IPS-18c (cell line): ENCODE results near the gene TM4SF1.
"Not testable (repeated sequence)": the region's sequence is repeated elsewhere in the genome, so short reads cannot be mapped to it uniquely, and the experiment has no call there.

Source experiments
- H3K4me3 ChIP-seq: 2 replicates; pipeline ENCODE4 v1.7.0; 2013; ENCODE audit warnings: low read depth, mild to moderate bottlenecking, low read length, moderate library complexity; ENCODE audit not compliant: insufficient read depth
- H3K9me3 ChIP-seq: one replicate; pipeline ENCODE4 v1.6.1; 2013; ENCODE audit warnings: mild to moderate bottlenecking, low read length, moderate library complexity; ENCODE audit not compliant: control insufficient read depth, insufficient read depth

The TM4SF1 gene

GRCh38 chr3:149366941-149367840, 10.3 kb downstream of the TM4SF1 start:
- Histone ChIP-seq H3K4me3 (no peak overlapping the region), H3K9me3 (no peaks in the 10 kb centered on the region)

DNA sequence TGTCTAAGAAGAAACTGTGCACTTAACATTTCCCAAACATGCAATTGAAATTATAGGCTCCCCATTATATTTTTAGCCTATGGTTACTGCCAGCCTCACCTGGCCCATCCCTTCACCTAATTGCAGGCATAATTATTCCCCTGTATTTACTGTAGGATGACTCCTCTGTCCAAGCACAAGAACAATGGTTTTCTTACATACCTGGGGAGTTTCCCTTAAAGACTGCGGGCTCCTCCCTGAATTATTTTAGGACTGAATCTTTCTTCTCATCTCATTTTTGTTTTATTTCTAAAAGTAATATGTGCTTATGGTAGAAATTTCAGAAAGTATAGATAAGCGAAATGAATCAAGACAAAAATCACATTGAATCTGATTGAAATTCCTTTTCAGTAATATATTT, 11.4 kb downstream of the TM4SF1 start:
- Histone ChIP-seq H3K9me3 (no peaks in the 10 kb centered on the region), H3K4me3 (no peak overlapping the region)

DNA sequence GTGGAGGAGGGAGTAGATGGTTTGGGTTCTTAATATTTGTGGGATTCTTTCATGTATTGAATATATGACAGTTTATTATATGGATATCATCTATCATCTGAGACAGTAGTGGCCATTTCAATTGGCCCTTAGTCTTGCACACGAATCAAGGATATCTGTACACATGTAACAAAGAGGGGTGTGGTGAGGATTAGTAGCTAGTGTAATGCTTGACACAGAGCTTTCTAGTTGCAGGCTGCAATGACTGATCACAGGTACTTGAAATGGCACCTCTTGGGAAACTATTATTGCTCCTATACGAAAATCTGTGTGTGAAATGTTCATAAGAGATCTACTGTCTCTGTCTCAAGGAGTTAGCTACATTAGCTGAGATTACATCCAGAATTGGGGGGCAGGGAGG, 12.8 kb downstream of the TM4SF1 start:
- H3K9me3 ChIP-seq = peaks cover 2% of the 10 kb centered on the region
- H3K4me3 ChIP-seq = no peak overlapping the region

DNA sequence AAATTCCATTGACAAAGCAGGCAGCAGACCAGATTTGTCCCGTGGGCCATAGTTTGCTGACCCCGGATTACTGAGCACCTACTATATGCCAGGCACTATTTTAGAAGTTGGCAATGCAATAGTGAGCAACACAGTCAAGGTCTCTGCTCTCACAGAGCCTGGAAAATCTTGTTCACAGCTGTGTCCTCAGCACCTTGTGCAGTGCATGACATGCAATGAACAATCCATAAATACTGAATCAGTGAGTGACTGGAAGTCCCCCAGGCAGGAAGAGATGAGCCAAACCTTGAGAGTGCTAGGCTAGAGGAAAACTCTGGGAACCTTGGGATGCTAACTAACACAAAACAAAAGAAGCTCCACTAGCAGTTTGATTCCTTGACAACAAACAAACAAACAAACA, 14.4 kb downstream of the TM4SF1 start:
- H3K4me3 ChIP-seq = no peak overlapping the region
- peaks cover 2% of the 10 kb centered on the region for H3K9me3 ChIP-seq

- Histone ChIP-seq H3K9me3 (peaks cover 2% of the 10 kb centered on the region), H3K4me3 (no peak overlapping the region)
Measured at GRCh38 chr3:149362366-149362765, 15.1 kb downstream of the TM4SF1 start.

- Histone ChIP-seq H3K4me3 (no peak overlapping the region), H3K9me3 (peaks cover 2% of the 10 kb centered on the region)
Measured at GRCh38 chr3:149356630-149357029, 20.8 kb downstream of the TM4SF1 start.

DNA sequence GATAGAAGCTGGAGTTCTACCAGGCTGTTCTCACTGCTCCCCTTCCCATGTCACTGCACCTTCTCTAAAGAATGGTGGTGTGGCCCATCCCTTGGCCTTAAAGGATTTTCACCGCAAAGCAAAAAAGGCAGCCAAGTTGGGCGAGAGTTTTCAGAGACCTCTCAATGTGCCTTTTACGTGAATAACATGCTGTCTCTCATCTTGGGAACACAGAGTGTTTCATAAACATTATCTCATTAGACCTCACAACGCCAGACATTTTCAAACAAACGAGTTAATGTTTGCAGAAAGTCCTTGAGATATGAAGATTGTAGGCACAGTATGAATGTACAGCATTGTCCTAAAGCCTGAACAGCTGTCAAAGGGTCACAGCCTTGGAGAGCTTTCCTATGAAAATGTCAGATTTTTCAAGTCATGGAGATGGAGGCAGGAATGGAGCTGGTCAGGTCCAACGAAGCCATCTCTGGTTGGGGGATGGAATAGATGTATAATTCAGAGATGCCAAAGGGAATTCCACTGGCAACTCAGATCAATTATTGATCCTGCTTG, 21.3 kb downstream of the TM4SF1 start:
- Histone ChIP-seq H3K4me3 (no peak overlapping the region), H3K9me3 (peaks cover 2% of the 10 kb centered on the region)

DNA sequence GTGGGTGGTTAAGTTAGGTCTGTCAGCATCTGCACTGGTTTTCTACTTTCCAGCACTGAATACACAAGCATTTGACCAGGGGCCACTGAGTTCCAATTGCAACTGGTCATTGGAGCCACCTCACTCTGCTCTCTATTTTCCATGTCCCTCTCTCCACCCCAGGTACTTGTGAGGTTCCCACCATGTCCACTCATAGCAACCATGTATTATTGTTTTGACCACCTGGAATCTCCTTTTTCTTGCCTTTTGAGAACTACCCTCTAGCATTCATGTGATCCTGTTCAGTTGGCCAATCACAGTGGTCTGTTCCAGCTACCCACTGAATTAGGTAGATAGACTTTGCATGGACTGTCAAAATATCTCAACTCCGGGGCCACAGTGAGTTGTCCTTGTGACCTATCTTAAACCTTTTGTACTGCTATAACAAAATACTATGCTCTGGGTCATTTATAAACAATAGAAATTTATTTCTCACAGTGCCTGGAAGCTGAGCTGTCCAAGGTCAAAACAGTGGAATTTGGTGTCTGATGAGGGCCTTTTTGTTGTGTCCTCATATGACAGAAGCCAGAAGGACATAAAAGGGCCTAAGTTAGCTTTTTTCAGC, 23.8 kb downstream of the TM4SF1 start:
- Histone ChIP-seq H3K4me3 (no peak overlapping the region), H3K9me3 (no peaks in the 10 kb centered on the region)

- H3K4me3 ChIP-seq = no peak overlapping the region
- H3K9me3 ChIP-seq = no peaks in the 10 kb centered on the region
Measured at GRCh38 chr3:149352556-149352955, 24.9 kb downstream of the TM4SF1 start.

DNA sequence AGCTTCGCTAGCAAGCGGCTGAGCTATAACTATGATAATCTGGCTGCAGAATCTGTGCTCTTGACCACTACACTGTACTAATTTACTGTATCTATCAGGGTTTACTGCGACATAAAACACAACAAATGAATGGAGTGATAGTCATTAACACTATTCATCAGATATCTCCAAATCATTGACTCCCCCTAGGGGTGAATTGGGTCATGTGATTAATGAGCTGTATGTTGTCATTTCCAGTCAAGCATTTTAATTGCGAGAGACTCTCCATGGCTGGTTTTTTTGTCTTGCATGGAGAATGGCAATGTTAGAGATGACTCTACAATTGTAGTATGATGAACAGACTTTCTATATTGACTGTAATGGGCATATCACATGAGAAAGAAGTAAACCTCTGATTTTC, 33.5 kb downstream of the TM4SF1 start:
- no peaks in the 10 kb centered on the region for H3K9me3 ChIP-seq
- no peak overlapping the region for H3K4me3 ChIP-seq

DNA sequence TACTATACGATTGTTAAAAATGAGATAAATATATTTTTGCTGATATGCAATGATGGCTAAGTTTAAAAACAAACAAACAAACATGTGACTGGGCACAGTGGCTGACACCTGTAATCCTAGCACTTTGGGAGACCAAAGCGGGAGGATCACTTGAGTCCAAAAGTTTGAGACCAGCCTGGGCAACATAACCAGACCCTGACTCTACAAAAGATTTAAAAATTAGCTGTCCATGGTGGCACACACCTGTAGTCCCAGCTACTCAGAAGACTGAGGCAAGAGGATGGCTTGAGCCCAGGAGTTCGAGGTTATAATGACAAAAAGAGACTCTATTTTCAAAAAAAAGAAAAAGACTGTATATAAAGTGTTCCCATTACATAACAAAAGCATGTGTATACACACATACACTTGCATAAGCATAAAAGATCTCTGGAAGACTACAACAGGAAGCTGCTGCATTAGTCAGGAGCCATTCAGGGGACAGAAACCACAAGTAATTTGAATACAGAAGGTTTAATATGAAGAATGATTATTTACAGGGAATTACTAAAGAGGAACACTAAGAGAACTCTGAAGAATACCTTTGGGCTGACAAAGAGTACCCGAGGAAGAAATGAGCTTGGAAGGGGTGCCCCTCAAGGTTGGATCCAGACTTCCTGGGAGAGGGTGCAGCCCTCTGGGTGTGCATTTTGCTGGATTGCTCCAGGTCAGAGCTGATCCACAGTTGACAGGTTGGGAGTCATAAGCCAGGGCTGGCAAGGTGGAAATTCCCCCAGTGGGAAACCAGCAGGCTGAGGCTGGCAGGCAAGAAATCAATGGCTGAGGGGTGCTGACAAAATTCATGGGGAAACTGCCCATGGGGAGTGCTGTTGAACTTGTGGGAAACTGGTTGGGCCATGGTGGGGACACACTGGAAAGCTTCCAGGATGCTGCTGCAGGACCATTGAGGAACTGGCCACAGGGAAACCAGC, 34.8 kb downstream of the TM4SF1 start:
- no peak overlapping the region for H3K4me3 ChIP-seq
- no peaks in the 10 kb centered on the region for H3K9me3 ChIP-seq

- H3K4me3 ChIP-seq = no peak overlapping the region
Measured at GRCh38 chr3:149340310-149340933, 37.0 kb downstream of the TM4SF1 start.

GRCh38 chr3:149339931-149340309, 37.5 kb downstream of the TM4SF1 start:
- Histone ChIP-seq H3K4me3 (no peak overlapping the region), H3K9me3 (no peaks in the 10 kb centered on the region)

More at GRCh38 chr3:149340310-149340933, 37.0 kb downstream of the TM4SF1 start:
- no peaks in the 10 kb centered on the region for H3K9me3 ChIP-seq

- not testable (repeated sequence) for H3K9me3 ChIP-seq, H3K4me3 ChIP-seq
Measured at GRCh38 chr3:149337486-149337885, 40.0 kb downstream of the TM4SF1 start.

- no peaks in the 10 kb centered on the region for H3K9me3 ChIP-seq
- H3K4me3 ChIP-seq = no peak overlapping the region
Measured at GRCh38 chr3:149336925-149337324, 40.5 kb downstream of the TM4SF1 start.

DNA sequence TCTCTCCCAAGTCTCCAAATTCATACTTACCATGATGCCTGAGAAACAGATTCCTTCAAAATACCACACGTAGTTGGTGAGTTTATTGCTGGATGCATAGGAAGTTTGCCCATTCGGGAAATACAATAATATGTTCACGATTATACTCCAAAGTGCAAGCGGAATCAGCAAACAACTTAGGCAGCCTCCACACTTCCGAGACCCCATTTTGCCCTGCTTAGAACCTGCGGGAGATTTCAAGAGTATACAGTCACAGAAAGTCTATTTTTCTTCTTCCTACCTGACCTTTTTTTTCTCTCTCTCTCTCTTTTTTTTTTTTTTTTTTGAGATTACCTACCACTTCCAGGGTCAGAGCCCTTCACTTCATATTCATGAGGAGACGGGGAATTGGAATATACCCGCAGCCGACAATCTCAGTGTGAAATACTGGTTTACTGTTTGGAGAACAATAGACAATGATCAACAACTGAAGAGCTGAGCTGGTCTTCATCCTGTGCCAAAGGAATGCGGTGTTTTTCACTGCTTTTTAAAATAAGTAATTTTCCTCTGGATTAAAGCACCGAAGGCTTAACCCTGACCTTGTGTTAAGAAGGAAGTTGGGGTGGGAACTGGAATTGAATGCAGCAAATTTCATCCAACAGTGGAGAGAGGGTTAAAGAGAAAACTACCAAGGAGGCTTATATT, 44.1 kb downstream of the TM4SF1 start, which contains the start of gene TM4SF18:
Gene TM4SF18 (minus strand): TSS at position 461 of the 684 bp plus-strand sequence. CDS start 254 bp downstream, at position 207.
- no peak within 1 kb of the TSS for H3K4me3 ChIP-seq
- no peaks in the 10 kb centered on the region for H3K9me3 ChIP-seq
